H1 (cell line): ENCODE measurements around the gene TANC1. TPM values are rescaled to one million over a fixed set of nuclear protein-coding genes. Genes with fewer than 3 reads are reported as not detected.

Source experiments
- JUN ChIP-seq: IDR thresholded peaks from 2 replicates; pipeline ENCODE4 v1.6.1; 2011; ENCODE audit warnings: low read depth, mild to moderate bottlenecking, improper control_type of control experiment, low read length
- KDM1A ChIP-seq: fragments of 200-600, 300-600 bp; sonication (generic); IDR thresholded peaks from 2 replicates; pipeline ENCODE4 v1.7.1; 2016; ENCODE audit warnings: mild to moderate bottlenecking, low read length, borderline replicate concordance
- TEAD4 ChIP-seq: IDR thresholded peaks from 2 replicates; pipeline ENCODE4 v1.6.1; 2012; ENCODE audit warnings: low read depth, low read length, inconsistent platforms, mixed read lengths
- polyA plus RNA-seq, 7 experiments: library from polyadenylated mRNA; depleted of rRNA in 3 of 7; stranded (reverse) in 5 of 7; unstranded in 2 of 7; fragments of >200 nt in 5 of 7; fragments of 200-250 nt in 2 of 7; gene quantifications; 1 replicate in 5 of 7; 2 replicates in 1 of 7; 4 replicates in 1 of 7; pipeline versions ENCODE4 v1.2.1 to v1.2.3, GENCODE V29; 2011 to 2013; ENCODE audit warnings: missing spikeins in 2 of 7, mixed read lengths in 2 of 7
- total RNA-seq: library from RNA; stranded (reverse); fragmentation: NEBNext Ultra II Directional; extraction: Animal tissue kit (Norgen Biotek cat#: 25700); gene quantifications from 2 replicates; pipeline ENCODE4 v1.2.1, GENCODE V29; 2021

Gene TANC1
- total and polyA plus RNA-seq, 2 of the 8 experiments (the other 6 are each of a cell fraction or from before 2014, with no cell fraction given) = 4.1 to 7.6 TPM

DNA sequence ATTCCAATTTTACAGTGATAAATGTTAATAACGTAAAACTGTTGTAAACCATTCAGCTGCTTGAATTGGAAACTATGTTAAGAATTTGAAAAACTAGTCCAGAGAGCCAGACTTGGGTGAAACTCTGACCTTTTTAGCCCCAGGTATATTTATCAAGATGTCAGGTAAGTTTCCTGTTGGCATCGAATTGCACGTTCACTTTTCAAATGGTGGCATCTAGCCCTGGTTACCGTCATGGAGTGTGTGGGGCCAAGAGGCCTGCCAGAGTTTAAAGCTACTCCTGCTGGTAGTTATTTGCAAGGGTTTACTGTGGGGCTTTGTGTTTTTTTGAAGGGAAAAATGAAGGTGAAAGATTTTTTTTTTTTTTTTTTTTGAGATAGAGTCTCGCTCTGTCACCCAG is 208.1 kb downstream of the TANC1 start (continued):
- no peak for TF ChIP-seq TEAD4
- no peak for TF ChIP-seq KDM1A
- TF ChIP-seq JUN = no peak
